ENCODE measurements around the gene CBX3. TPM values are rescaled to one million over a fixed set of nuclear protein-coding genes. Genes with fewer than 3 reads are reported as not detected.
A peak's percentile ranks its signal among the peaks of the same experiment; 100 is the strongest.
"Not testable (repeated sequence)": the region's sequence is repeated elsewhere in the genome, so short reads cannot be mapped to it uniquely, and the experiment has no call there.

The CBX3 gene
- total RNA-seq, 1 experiment from 2014 or later: 399 TPM

DNA sequence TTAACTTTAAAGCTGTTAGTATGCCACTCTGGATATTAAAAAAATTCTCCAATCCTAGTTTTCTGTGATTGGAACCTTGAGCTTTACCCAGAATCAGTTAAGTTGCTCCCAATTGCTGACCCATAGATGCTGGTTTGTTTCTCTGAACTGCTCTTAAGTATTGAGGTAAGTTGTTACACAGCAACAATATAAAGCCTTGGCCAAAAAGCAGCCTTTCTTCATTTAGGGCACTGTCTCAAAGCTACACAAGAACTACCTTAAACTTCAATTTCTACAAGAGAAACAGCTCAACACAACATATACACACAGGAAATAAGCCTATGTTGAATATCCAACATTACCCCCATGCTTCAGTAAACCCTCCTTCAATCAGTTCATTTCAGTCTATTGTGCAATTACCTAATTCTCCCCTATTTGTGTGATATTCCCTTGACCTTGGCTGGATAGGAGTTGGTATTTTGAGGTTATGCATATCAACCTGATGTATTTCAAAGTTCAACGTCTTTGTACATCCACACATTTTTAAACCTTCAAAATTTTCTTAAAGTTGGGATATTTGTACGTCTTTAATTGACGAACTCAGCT, 12.5 kb upstream of the CBX3 start:
- H3K36me3 ChIP-seq: peaks cover 61% of the 10 kb centered on the region
- H3K4me3 ChIP-seq: no peak overlapping the region
- no peak for DNase-seq
- H3K9me3 ChIP-seq (replicated peaks): peaks cover 8% of the 10 kb centered on the region; the same call in 1 of the 2 replicates
- H3K27ac ChIP-seq: no peak overlapping the region; the same call in 1 of the 2 replicates
- peaks cover 7% of the 10 kb centered on the region for H3K27me3 ChIP-seq
- H3K4me1 ChIP-seq: peaks cover 9% of the 10 kb centered on the region; the same call in 1 of the 2 replicates

GRCh38 chr7:26189697-26190096, 11.8 kb upstream of the CBX3 start:
- H3K27me3 ChIP-seq: peaks cover 7% of the 10 kb centered on the region
- peaks cover 9% of the 10 kb centered on the region; the same call in 1 of the 2 replicates for H3K4me1 ChIP-seq
- DNase-seq: no peak
- peaks cover 67% of the 10 kb centered on the region for H3K36me3 ChIP-seq
- no peak overlapping the region for H3K27ac ChIP-seq
- H3K9me3 ChIP-seq (replicated peaks): peaks cover 8% of the 10 kb centered on the region; the same call in 1 of the 2 replicates
- no peak overlapping the region for H3K4me3 ChIP-seq

DNA sequence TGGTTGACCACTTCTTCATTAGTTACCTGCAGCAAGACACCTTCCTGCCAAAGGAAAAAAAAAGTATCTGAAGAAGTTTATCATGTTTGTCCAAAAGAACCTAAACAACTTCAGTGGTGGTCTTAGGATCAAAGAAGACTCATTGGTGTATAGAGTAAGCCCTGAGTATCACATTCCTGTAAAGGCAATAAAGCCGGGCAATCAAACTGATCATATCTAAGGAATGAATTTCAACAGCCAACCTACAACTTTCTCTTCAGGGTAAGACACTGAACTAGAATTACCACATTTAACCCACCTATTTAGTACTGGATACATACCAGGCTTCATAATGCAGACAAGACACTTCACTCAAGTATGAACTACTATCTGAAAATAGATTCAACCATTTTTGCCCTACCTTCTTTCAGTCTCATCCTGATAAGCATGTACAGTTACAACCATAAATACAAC, 11.1 kb upstream of the CBX3 start:
- H3K36me3 ChIP-seq: peaks cover 75% of the 10 kb centered on the region
- no peak for DNase-seq

DNA sequence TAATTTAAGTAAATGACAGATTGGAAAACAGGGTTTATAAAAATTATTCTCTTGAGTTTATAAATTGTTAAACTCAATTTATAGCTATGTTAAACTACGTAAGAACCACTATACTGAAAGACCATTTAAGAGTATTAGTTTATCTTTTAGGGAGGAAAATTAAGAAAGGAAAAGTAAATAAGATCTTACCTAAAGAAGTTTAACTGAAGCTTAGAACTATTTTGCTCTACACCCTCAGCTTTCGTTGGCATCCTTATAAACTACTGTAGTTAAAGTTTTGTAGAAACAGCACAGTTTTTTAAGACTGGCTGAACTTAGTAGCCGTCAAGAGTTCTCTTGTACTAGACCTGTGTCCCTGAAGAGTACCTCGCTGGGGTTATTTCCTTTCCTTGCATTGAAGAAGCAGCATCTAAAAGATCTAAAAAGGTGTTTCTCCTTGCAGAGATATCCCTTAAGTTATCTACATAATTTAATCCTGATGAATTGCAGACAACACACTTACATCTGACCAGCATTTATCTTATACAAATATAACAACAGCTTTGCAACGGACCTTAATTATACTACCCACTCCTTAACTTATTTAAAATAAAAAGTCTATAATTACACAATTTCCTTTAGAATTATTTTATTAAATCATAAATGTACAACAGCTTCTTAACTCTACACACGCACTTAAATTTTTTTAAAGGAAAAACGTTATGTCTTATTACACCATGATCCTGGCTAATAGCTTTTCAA, 10.1 kb upstream of the CBX3 start:
- H3K27ac ChIP-seq: no peak overlapping the region

More for the DNA sequence above, 11.1 kb upstream of the CBX3 start:
- no peak overlapping the region for H3K4me3 ChIP-seq
- H3K4me1 ChIP-seq: peaks cover 9% of the 10 kb centered on the region; the same call in 1 of the 2 replicates
- no peak overlapping the region for H3K27ac ChIP-seq
- H3K27me3 ChIP-seq: peaks cover 7% of the 10 kb centered on the region
- H3K9me3 ChIP-seq (replicated peaks): peaks cover 8% of the 10 kb centered on the region; the same call in 1 of the 2 replicates

DNA sequence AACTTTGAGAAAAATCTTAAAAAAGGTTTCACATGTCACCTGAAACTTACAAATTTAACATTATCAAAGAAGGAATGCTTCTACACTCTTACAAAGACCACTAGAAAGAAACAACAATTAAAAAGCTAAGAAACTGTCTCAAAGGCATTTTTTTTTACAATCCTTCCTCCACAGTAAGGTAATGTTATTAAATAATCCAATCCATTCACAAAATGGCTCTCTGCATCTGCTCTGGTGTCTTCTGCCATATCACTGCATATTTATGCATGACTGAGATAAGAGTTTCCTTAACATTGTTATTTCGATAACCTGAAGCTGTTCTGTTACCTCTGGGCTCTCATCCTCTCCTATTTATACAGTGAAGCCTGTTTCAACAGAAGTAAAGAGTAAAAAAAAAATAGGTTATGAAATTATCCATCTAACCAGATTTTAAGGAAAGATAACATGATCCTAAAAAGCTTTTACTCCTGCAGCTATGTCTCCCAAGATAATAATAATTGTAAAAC, 9.5 kb upstream of the CBX3 start:
- H3K4me1 ChIP-seq: peaks cover 17% of the 10 kb centered on the region
- H3K4me3 ChIP-seq: no peak overlapping the region
- DNase-seq: no peak
- H3K9me3 ChIP-seq (replicated peaks): peaks cover 8% of the 10 kb centered on the region; the same call in 1 of the 2 replicates
- no peak overlapping the region for H3K27ac ChIP-seq
- H3K27me3 ChIP-seq: peaks cover 7% of the 10 kb centered on the region
- H3K36me3 ChIP-seq: peaks cover 91% of the 10 kb centered on the region

More for the DNA sequence above, 10.1 kb upstream of the CBX3 start:
- Histone ChIP-seq H3K4me3 (no peak overlapping the region), H3K4me1 (peaks cover 14% of the 10 kb centered on the region), H3K9me3 (replicated peaks) (peaks cover 8% of the 10 kb centered on the region; the same call in 1 of the 2 replicates), H3K36me3 (peaks cover 84% of the 10 kb centered on the region), H3K27me3 (peaks cover 7% of the 10 kb centered on the region)
- DNase-seq: no peak

DNA sequence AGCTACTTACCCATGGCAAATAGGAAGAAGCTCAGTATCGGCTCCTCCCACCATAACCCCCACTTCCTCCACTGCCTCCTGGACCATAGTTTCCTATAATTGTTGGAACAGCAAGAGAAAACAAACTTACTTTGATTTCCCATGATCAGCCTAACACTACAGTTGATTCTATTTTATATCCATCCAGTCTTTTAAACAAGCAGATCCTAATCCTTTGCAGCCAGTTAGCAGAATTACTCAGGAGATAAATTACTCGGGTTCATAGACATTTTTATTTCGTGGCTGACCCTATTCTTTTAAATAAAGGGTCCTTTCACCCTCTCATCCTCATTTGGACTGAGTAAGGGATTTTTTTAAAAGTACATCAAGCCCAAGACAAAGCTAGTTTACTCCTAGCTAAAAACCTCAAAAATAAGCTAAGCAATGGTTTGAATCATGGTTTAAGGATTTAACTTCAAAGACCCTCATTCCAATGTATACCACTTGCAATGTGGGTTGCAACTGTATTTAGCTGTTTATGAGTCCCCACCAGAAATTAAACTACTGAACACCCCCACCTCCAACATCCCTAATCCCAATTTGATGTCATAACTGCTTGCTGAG, 9.0 kb upstream of the CBX3 start:
- H3K4me1 ChIP-seq: peaks cover 15% of the 10 kb centered on the region
- H3K9me3 ChIP-seq (replicated peaks): peaks cover 8% of the 10 kb centered on the region; the same call in 1 of the 2 replicates
- H3K27me3 ChIP-seq: peaks cover 7% of the 10 kb centered on the region
- H3K27ac ChIP-seq: no peak overlapping the region
- no peak overlapping the region for H3K4me3 ChIP-seq
- no peak for DNase-seq
- peaks cover 96% of the 10 kb centered on the region for H3K36me3 ChIP-seq

- DNase-seq: no peak
- no peak overlapping the region for H3K4me3 ChIP-seq
- H3K9me3 ChIP-seq (replicated peaks): no peaks in the 10 kb centered on the region; the same call in 1 of the 2 replicates
- peaks cover 100% of the 10 kb centered on the region for H3K36me3 ChIP-seq
- H3K27ac ChIP-seq: no peak overlapping the region
- H3K4me1 ChIP-seq: peaks cover 11% of the 10 kb centered on the region
- H3K27me3 ChIP-seq: peaks cover 1% of the 10 kb centered on the region
Observed at GRCh38 chr7:26193432-26194207, 7.9 kb upstream of the CBX3 start.

DNA sequence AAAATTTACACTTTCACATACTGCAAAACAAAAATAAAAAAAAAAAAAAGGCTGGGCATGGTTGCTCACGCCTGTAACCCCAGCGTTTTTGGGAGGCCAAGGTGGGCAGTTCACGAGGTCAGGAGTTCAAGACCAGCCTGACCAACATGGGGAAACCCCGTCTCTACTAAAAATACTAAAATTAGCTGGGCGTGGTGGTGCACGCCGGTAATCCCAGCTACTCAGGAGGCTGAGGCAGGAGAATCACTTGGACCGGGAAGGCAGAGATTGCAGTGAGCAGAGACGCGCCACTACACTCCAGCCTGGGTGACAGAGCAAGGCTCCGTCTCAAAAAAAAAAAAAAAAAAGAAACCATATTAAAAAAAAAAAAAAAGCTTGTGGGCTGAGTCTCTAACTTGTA, 6.8 kb upstream of the CBX3 start:
- peaks cover 11% of the 10 kb centered on the region for H3K4me1 ChIP-seq
- H3K27ac ChIP-seq; DNase-seq; H3K9me3 ChIP-seq (replicated peaks); H3K27me3 ChIP-seq; H3K4me3 ChIP-seq: not testable (repeated sequence)
- H3K36me3 ChIP-seq: peaks cover 100% of the 10 kb centered on the region

DNA sequence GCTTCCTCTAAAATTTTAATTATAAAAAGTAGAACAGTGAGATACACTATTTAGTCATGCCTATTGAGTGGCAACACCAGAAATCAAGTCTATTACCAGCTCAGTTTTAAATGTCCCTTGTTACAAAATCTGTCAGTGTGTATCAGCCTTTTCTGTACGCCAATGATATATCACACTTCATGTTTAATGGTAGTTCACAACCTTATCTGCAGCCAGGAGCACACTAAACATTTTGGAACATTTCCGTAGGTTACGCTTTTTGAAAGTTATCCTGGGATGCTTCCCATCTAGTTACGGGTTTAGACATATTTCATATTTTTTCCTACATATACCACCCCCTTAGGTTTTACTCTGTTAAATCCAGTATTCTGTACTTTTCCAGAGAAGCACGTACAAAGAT, 6.4 kb upstream of the CBX3 start:
- Histone ChIP-seq H3K4me1 (peaks cover 11% of the 10 kb centered on the region), H3K9me3 (replicated peaks) (no peaks in the 10 kb centered on the region; the same call in 1 of the 2 replicates), H3K27me3 (no peaks in the 10 kb centered on the region; the same call in 1 of the 2 replicates), H3K4me3 (no peak overlapping the region), H3K27ac (no peak overlapping the region), H3K36me3 (peaks cover 100% of the 10 kb centered on the region)
- no peak for DNase-seq

GRCh38 chr7:26195867-26196657, 5.5 kb upstream of the CBX3 start:
- Histone ChIP-seq H3K36me3 (peaks cover 94% of the 10 kb centered on the region), H3K4me3 (no peak overlapping the region), H3K27me3 (no peaks in the 10 kb centered on the region; the same call in 1 of the 2 replicates), H3K9me3 (replicated peaks) (no peaks in the 10 kb centered on the region; the same call in 1 of the 2 replicates), H3K27ac (no peak overlapping the region), H3K4me1 (peaks cover 11% of the 10 kb centered on the region)
- DNase-seq: no peak

DNA sequence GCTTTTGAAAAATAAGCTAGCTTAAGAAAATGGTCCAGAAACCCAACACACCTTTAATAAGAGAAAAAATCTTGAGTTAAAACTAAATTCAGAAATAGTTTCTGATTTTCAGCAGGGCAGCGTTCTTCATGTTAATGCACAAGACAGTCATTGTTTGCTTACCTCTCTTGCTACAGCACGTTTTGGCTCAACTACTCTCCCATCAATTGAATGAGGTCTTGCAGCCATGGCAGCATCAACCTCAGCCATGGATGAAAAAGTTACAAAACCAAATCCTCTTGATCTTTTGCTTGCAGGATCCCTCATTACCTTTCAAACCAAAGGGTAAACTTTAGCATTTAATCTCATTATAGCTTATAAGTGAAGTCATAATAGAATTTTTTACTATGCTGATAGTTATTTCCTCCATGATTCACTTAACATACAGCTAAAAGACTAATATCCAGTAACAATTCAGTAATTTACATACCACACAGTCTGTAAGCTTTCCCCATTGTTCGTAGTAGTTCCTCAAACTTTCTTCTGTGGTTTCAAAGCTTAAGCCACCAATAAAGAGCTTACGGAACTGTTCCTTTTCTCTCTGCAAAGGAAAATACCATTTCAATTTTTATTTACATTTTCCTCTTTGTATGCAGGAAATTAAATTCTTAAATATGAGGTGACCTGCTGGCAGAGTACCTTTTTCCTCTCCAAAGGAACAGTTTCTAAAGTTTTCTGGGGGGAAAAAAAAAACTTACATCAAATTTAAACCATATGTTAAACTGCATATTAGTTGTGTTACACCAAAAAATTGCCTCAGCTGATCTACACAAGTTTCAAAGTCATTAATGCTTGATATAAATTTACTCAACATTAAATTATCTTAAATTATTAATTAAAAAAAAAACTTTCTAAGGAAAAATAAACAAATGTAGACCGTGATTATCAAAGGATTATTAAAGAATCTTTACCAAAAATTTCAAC, 4.1 kb upstream of the CBX3 start:
- H3K27me3 ChIP-seq: no peaks in the 10 kb centered on the region; the same call in 1 of the 2 replicates
- H3K9me3 ChIP-seq (replicated peaks): no peaks in the 10 kb centered on the region; the same call in 1 of the 2 replicates
- no peak overlapping the region for H3K27ac ChIP-seq
- peaks cover 10% of the 10 kb centered on the region for H3K4me1 ChIP-seq
- no peak for DNase-seq
- H3K4me3 ChIP-seq: peak overlapping the region; percentile 98
- H3K36me3 ChIP-seq: peaks cover 85% of the 10 kb centered on the region

- Histone ChIP-seq H3K27me3 (no peaks in the 10 kb centered on the region), H3K27ac (peak overlapping the region; percentile 99), H3K4me3 (peak overlapping the region; percentile 98), H3K9me3 (replicated peaks) (no peaks in the 10 kb centered on the region), H3K36me3 (peaks cover 85% of the 10 kb centered on the region), H3K4me1 (peaks cover 8% of the 10 kb centered on the region)
- peak in 1 of 2 experiments; percentile 60 for DNase-seq
Observed at GRCh38 chr7:26198133-26198780, 3.3 kb upstream of the CBX3 start.
